ENCODE measurements around the gene WDCP.
"Not testable (repeated sequence)": the region's sequence is repeated elsewhere in the genome, so short reads cannot be mapped to it uniquely, and the experiment has no call there.

The WDCP gene

GRCh38 chr2:24017711-24018110 is 29.5 kb downstream of the WDCP start:
- TF ChIP-seq FOXA1 (IDR thresholded peaks at IDR 0.05) (no peak), SP1 (IDR thresholded peaks at IDR 0.05) (no peak), ELF4 (IDR thresholded peaks at IDR 0.05) (no peak), CTBP1 (IDR thresholded peaks at IDR 0.05; ENCODE audit: borderline replicate concordance) (no peak), NFRKB (IDR thresholded peaks at IDR 0.05) (no peak), L3MBTL2 (conservative IDR thresholded peaks at IDR 0.05) (no peak), BHLHE40 (IDR thresholded peaks at IDR 0.05; ENCODE audit: borderline replicate concordance) (no peak)
- ChIA-PET POLR2A (no interaction called here), CTCF (no interaction called here)
- no peak for DNase-seq (ENCODE audit: extremely low spot score)

- POLR2A ChIA-PET = no interaction called here
- no peak for DNase-seq (ENCODE audit: extremely low spot score)
- CTCF ChIA-PET = no interaction called here
- TF ChIP-seq FOXK2 (IDR thresholded peaks at IDR 0.05) = no peak
These were observed 30.1 kb downstream of the WDCP start for GRCh38 chr2:24016853-24017703.

GRCh38 chr2:24016376-24016761 is 30.8 kb downstream of the WDCP start:
- no peak for TF ChIP-seq ZNF384 (IDR thresholded peaks at IDR 0.05)
- TF ChIP-seq TARDBP (IDR thresholded peaks at IDR 0.05) = no peak
- TF ChIP-seq BHLHE40 (IDR thresholded peaks at IDR 0.05; ENCODE audit: borderline replicate concordance) = no peak
- TF ChIP-seq HDGF (IDR thresholded peaks at IDR 0.05; ENCODE audit: borderline replicate concordance) = no peak
- TF ChIP-seq ELF4 (IDR thresholded peaks at IDR 0.05) = no peak
- no peak for DNase-seq (ENCODE audit: extremely low spot score)
- ChIA-PET CTCF (no interaction called here), POLR2A (no interaction called here)

GRCh38 chr2:24015562-24016375 is 31.4 kb downstream of the WDCP start:
- ChIA-PET POLR2A (no interaction called here), CTCF (no interaction called here)
- no peak for DNase-seq (ENCODE audit: extremely low spot score)
- TF ChIP-seq FOXA1 (IDR thresholded peaks at IDR 0.05) (no peak), CTBP1 (IDR thresholded peaks at IDR 0.05; ENCODE audit: borderline replicate concordance) (no peak), SUZ12 (IDR thresholded peaks at IDR 0.05) (no peak), LEF1 (IDR thresholded peaks at IDR 0.05; ENCODE audit: borderline replicate concordance) (no peak), ZNF384 (IDR thresholded peaks at IDR 0.05) (no peak), SP1 (IDR thresholded peaks at IDR 0.05) (no peak), NFRKB (IDR thresholded peaks at IDR 0.05) (no peak), FOXK2 (IDR thresholded peaks at IDR 0.05) (no peak)

- POLR2A ChIA-PET; CTCF ChIA-PET; DNase-seq (ENCODE audit: extremely low spot score): not testable (repeated sequence)
These were observed 32.3 kb downstream of the WDCP start for GRCh38 chr2:24014902-24015301.

GRCh38 chr2:24012521-24013188 is 34.5 kb downstream of the WDCP start:
- CTCF ChIA-PET = no interaction called here
- no peak for TF ChIP-seq ELF4 (IDR thresholded peaks at IDR 0.05)
- TF ChIP-seq FOXK2 (IDR thresholded peaks at IDR 0.05) = no peak
- TF ChIP-seq FOXA1 (IDR thresholded peaks at IDR 0.05) = no peak
- no peak for TF ChIP-seq ARNT (IDR thresholded peaks at IDR 0.05)
- TF ChIP-seq BHLHE40 (IDR thresholded peaks at IDR 0.05; ENCODE audit: borderline replicate concordance) = no peak
- TF ChIP-seq SP1 (IDR thresholded peaks at IDR 0.05) = no peak
- no peak for TF ChIP-seq TARDBP (IDR thresholded peaks at IDR 0.05)
- TF ChIP-seq LEF1 (IDR thresholded peaks at IDR 0.05; ENCODE audit: borderline replicate concordance) = no peak
- TF ChIP-seq CTBP1 (IDR thresholded peaks at IDR 0.05; ENCODE audit: borderline replicate concordance) = no peak
- TF ChIP-seq L3MBTL2 (conservative IDR thresholded peaks at IDR 0.05) = no peak
- no peak for TF ChIP-seq SUZ12 (IDR thresholded peaks at IDR 0.05)
- TF ChIP-seq FOXM1 (IDR thresholded peaks at IDR 0.05; ENCODE audit: borderline replicate concordance) = no peak
- TF ChIP-seq NFRKB (IDR thresholded peaks at IDR 0.05) = no peak
- TF ChIP-seq ZNF384 (IDR thresholded peaks at IDR 0.05) = no peak
- DNase-seq (ENCODE audit: extremely low spot score) = no peak
- POLR2A ChIA-PET = no interaction called here

- no peak for DNase-seq (ENCODE audit: extremely low spot score)
- no peak for TF ChIP-seq SP1 (IDR thresholded peaks at IDR 0.05)
- TF ChIP-seq ZNF384 (IDR thresholded peaks at IDR 0.05) = no peak
- no peak for TF ChIP-seq L3MBTL2 (conservative IDR thresholded peaks at IDR 0.05)
- no peak for TF ChIP-seq ELF4 (IDR thresholded peaks at IDR 0.05)
- no peak for TF ChIP-seq SUZ12 (IDR thresholded peaks at IDR 0.05)
- TF ChIP-seq CTBP1 (IDR thresholded peaks at IDR 0.05; ENCODE audit: borderline replicate concordance) = no peak
- TF ChIP-seq ARNT (IDR thresholded peaks at IDR 0.05) = no peak
- TF ChIP-seq HDGF (IDR thresholded peaks at IDR 0.05; ENCODE audit: borderline replicate concordance) = no peak
- TF ChIP-seq NFRKB (IDR thresholded peaks at IDR 0.05) = no peak
- no peak for TF ChIP-seq FOXA1 (IDR thresholded peaks at IDR 0.05)
- no peak for TF ChIP-seq PKNOX1 (IDR thresholded peaks at IDR 0.05)
- TF ChIP-seq BHLHE40 (IDR thresholded peaks at IDR 0.05; ENCODE audit: borderline replicate concordance) = no peak
- no peak for TF ChIP-seq TARDBP (IDR thresholded peaks at IDR 0.05)
- TF ChIP-seq LEF1 (IDR thresholded peaks at IDR 0.05; ENCODE audit: borderline replicate concordance) = no peak
- no peak for TF ChIP-seq FOXM1 (IDR thresholded peaks at IDR 0.05; ENCODE audit: borderline replicate concordance)
- TF ChIP-seq FOXK2 (IDR thresholded peaks at IDR 0.05) = no peak
- CTCF ChIA-PET = interaction anchor here (1.2 kb wide), 1 partner anchor 187 kb away, joined by 3 read pairs; no protein-coding TSS in a partner anchor
- POLR2A ChIA-PET = no interaction called here
These were observed 35.7 kb downstream of the WDCP start for GRCh38 chr2:24011250-24012104.
